ENCODE measurements around the gene CSMD2.

Gene CSMD2

GRCh38 chr1:33966346-33967141, 198.5 kb downstream of the CSMD2 start:
- TF ChIP-seq SIN3A (IDR thresholded peaks at IDR 0.05; ENCODE audit: borderline replicate concordance, insufficient read depth, low read length) (no peak), TAF1 (IDR thresholded peaks at IDR 0.05; ENCODE audit: borderline replicate concordance, insufficient read depth, low read length) (no peak), FOXP2 (optimal IDR thresholded peaks at IDR 0.05; ENCODE audit: borderline replicate concordance, extremely low read depth, extremely low read length, insufficient read depth) (no peak), POLR2AphosphoS5 (IDR thresholded peaks at IDR 0.05; ENCODE audit: low read depth, low read length) (no peak), REST (IDR thresholded peaks at IDR 0.05; ENCODE audit: insufficient read depth in 1 of 2, low read depth in 2 of 2, low read length in 2 of 2) (no peak)

- TF ChIP-seq SIN3A (IDR thresholded peaks at IDR 0.05; ENCODE audit: borderline replicate concordance, insufficient read depth, low read length) (no peak), POLR2AphosphoS5 (IDR thresholded peaks at IDR 0.05; ENCODE audit: low read depth, low read length) (no peak)
Observed at GRCh38 chr1:33965086-33965485, 199.9 kb downstream of the CSMD2 start.

- TF ChIP-seq TAF1 (IDR thresholded peaks at IDR 0.05; ENCODE audit: borderline replicate concordance, insufficient read depth, low read length), result no peak
- no peak for TF ChIP-seq SIN3A (IDR thresholded peaks at IDR 0.05; ENCODE audit: borderline replicate concordance, insufficient read depth, low read length)
- no peak for TF ChIP-seq FOXP2 (optimal IDR thresholded peaks at IDR 0.05; ENCODE audit: borderline replicate concordance, extremely low read depth, extremely low read length, insufficient read depth)
- no peak for TF ChIP-seq POLR2AphosphoS5 (IDR thresholded peaks at IDR 0.05; ENCODE audit: low read depth, low read length)
- TF ChIP-seq REST (IDR thresholded peaks at IDR 0.05; ENCODE audit: insufficient read depth in 1 of 2, low read depth in 2 of 2, low read length in 2 of 2), result no peak
Observed at GRCh38 chr1:33962061-33962460, 203.0 kb downstream of the CSMD2 start.

GRCh38 chr1:33960188-33960895, 204.7 kb downstream of the CSMD2 start:
- TF ChIP-seq SIN3A (IDR thresholded peaks at IDR 0.05; ENCODE audit: borderline replicate concordance, insufficient read depth, low read length) (no peak), POLR2AphosphoS5 (IDR thresholded peaks at IDR 0.05; ENCODE audit: low read depth, low read length) (no peak), TAF1 (IDR thresholded peaks at IDR 0.05; ENCODE audit: borderline replicate concordance, insufficient read depth, low read length) (no peak), FOXP2 (optimal IDR thresholded peaks at IDR 0.05; ENCODE audit: borderline replicate concordance, extremely low read depth, extremely low read length, insufficient read depth) (no peak), REST (IDR thresholded peaks at IDR 0.05; ENCODE audit: insufficient read depth in 1 of 2, low read depth in 2 of 2, low read length in 2 of 2) (no peak)

GRCh38 chr1:33957854-33958253, 207.2 kb downstream of the CSMD2 start:
- TF ChIP-seq POLR2AphosphoS5 (IDR thresholded peaks at IDR 0.05; ENCODE audit: low read depth, low read length) (no peak), REST (IDR thresholded peaks at IDR 0.05; ENCODE audit: insufficient read depth in 1 of 2, low read depth in 2 of 2, low read length in 2 of 2) (no peak), TAF1 (IDR thresholded peaks at IDR 0.05; ENCODE audit: borderline replicate concordance, insufficient read depth, low read length) (no peak), FOXP2 (optimal IDR thresholded peaks at IDR 0.05; ENCODE audit: borderline replicate concordance, extremely low read depth, extremely low read length, insufficient read depth) (no peak), SIN3A (IDR thresholded peaks at IDR 0.05; ENCODE audit: borderline replicate concordance, insufficient read depth, low read length) (no peak)

All from PFSK-1 (cell line).